ENCODE measurements around the gene DPYD.

Gene DPYD

GRCh38 chr1:97691325-97691724, 229.5 kb downstream of the DPYD start:
- TF ChIP-seq CTCF (IDR thresholded peaks at IDR 0.05; ENCODE audit: extremely low read depth, missing control alignments) = no peak
- no peak for DNase-seq (ENCODE audit: low spot score)

GRCh38 chr1:97685360-97685759, 235.5 kb downstream of the DPYD start:
- no peak for DNase-seq (ENCODE audit: low spot score)

GRCh38 chr1:97680894-97681293, 239.9 kb downstream of the DPYD start:
- no peak for DNase-seq (ENCODE audit: low spot score)
- no peak for TF ChIP-seq CTCF (IDR thresholded peaks at IDR 0.05; ENCODE audit: extremely low read depth, missing control alignments)

More at GRCh38 chr1:97685360-97685759, 235.5 kb downstream of the DPYD start:
- no peak for TF ChIP-seq CTCF (IDR thresholded peaks at IDR 0.05; ENCODE audit: extremely low read depth, missing control alignments)

GRCh38 chr1:97680470-97680869, 240.4 kb downstream of the DPYD start:
- TF ChIP-seq CTCF (IDR thresholded peaks at IDR 0.05; ENCODE audit: extremely low read depth, missing control alignments) = no peak
- no peak for DNase-seq (ENCODE audit: low spot score)

- no peak for DNase-seq (ENCODE audit: low spot score)
- no peak for TF ChIP-seq CTCF (IDR thresholded peaks at IDR 0.05; ENCODE audit: extremely low read depth, missing control alignments)
Observed at GRCh38 chr1:97677702-97678101, 243.1 kb downstream of the DPYD start.

GRCh38 chr1:97674517-97674916, 246.3 kb downstream of the DPYD start:
- no peak for DNase-seq (ENCODE audit: low spot score)
- no peak for TF ChIP-seq CTCF (IDR thresholded peaks at IDR 0.05; ENCODE audit: extremely low read depth, missing control alignments)

- TF ChIP-seq CTCF (IDR thresholded peaks at IDR 0.05; ENCODE audit: extremely low read depth, missing control alignments) = no peak
- DNase-seq (ENCODE audit: low spot score) = peak; percentile 8
Observed at GRCh38 chr1:97668945-97669344, 251.9 kb downstream of the DPYD start.

All from GM20000 (cell line).